B cell (primary cell): ENCODE measurements around the gene HOPX. TPM values are rescaled to one million over a fixed set of nuclear protein-coding genes. Genes with fewer than 3 reads are reported as not detected.

Experiments
- ATAC-seq: fragments of 200-7000 bp; cut with Tn5 transposase; one replicate; pipeline ENCODE4 v1.10.0; 2021; ENCODE audit warnings: low read depth, mild to moderate bottlenecking, moderate number of reproducible peaks, moderate library complexity
- CTCF ChIA-PET: fragments of 350-600 bp; sonication (Branson Sonifier 250); formaldehyde crosslinking; loops from one replicate; lab custom pipeline; 2021; ENCODE audit warnings: antibody characterized with exemption, inconsistent platforms; lab: Charles Lee
- POLR2A ChIA-PET: fragments of 350-600 bp; sonication (Branson Sonifier 250); formaldehyde crosslinking; loops from one replicate; lab custom pipeline; 2021; ENCODE audit warnings: antibody characterized with exemption; lab: Charles Lee
- DNase-seq: peaks from one replicate; pipeline ENCODE4 v3.0.0; 2013
- H2AFZ ChIP-seq: 2 replicates; pipeline ENCODE4 v1.6.1; 2012; ENCODE audit warnings: mild to moderate bottlenecking, low read depth, low read length; ENCODE audit not compliant: insufficient read depth, poor library complexity, severe bottlenecking
- H3K27ac ChIP-seq, 2 donors: 1 replicate in 1 of 2; 2 replicates in 1 of 2; pipeline ENCODE4 v1.5.1; 2012 to 2013; ENCODE audit warnings: low read length in 2 of 2, mild to moderate bottlenecking in 2 of 2, moderate library complexity in 1 of 2
- H3K27me3 ChIP-seq, 4 experiments: fragments of 200-600 bp in 1 of 4; sonication (generic) in 1 of 4; replicated peaks in 1 of 4; 1 replicate in 2 of 4; 2 replicates in 2 of 4; pipeline versions ENCODE4 v1.6.1 to v1.7.0; 2013 to 2016; ENCODE audit warnings: low read length in 3 of 4, mild to moderate bottlenecking in 2 of 4, mixed read lengths in 1 of 4, moderate library complexity in 1 of 4; ENCODE audit not compliant: insufficient read depth in 4 of 4, control insufficient read depth in 3 of 4; ENCODE audit errors: control extremely low read depth in 1 of 4
- H3K36me3 ChIP-seq, 2 experiments: replicated peaks in 1 of 2; 1 replicate in 1 of 2; 2 replicates in 1 of 2; pipeline versions ENCODE4 v1.6.1 to v1.7.1; 2013; ENCODE audit warnings: low read length in 1 of 2; ENCODE audit not compliant: insufficient read depth in 2 of 2, control insufficient read depth in 1 of 2; ENCODE audit errors: control extremely low read depth in 1 of 2, extremely low read depth in 1 of 2
- H3K4me1 ChIP-seq, 2 donors: fragments of 200-600 bp in 1 of 2; sonication (generic) in 1 of 2; 1 replicate in 1 of 2; 2 replicates in 1 of 2; pipeline versions ENCODE4 v1.5.1 to v1.6.1; 2013 to 2017; ENCODE audit warnings: low read length in 2 of 2; ENCODE audit not compliant: control insufficient read depth in 2 of 2, insufficient read depth in 2 of 2
- H3K4me2 ChIP-seq: replicated peaks from 2 replicates; pipeline ENCODE3; 2012; ENCODE audit warnings: mild to moderate bottlenecking, low read depth, low read length; ENCODE audit not compliant: poor library complexity, severe bottlenecking
- H3K4me3 ChIP-seq, 5 experiments: fragments of 200-600 bp in 1 of 5; sonication (generic) in 1 of 5; 1 replicate in 3 of 5; 2 replicates in 2 of 5; pipeline versions ENCODE4 v1.5.1 to v1.7.0; 2011 to 2016; ENCODE audit warnings: low read length in 4 of 5, mild to moderate bottlenecking in 4 of 5, low read depth in 2 of 5, control low read depth in 1 of 5, moderate library complexity in 1 of 5; ENCODE audit not compliant: insufficient read depth in 1 of 5; ENCODE audit errors: control extremely low read depth in 1 of 5, extremely low read depth in 1 of 5
- H3K79me2 ChIP-seq: fragments of 200-600 bp; sonication (generic); one replicate; pipeline ENCODE4 v1.6.0; 2016; ENCODE audit warnings: low read length; ENCODE audit not compliant: control insufficient read depth, insufficient read depth
- H3K9ac ChIP-seq: fragments of 200-600 bp; sonication (generic); 2 replicates; pipeline ENCODE4 v1.6.1; 2017; ENCODE audit warnings: mild to moderate bottlenecking, low read length, moderate library complexity
- H3K9me3 ChIP-seq, 3 donors: one replicate each; pipeline versions ENCODE4 v1.6.1 to v1.7.1; 2013; ENCODE audit warnings: low read length in 2 of 3; ENCODE audit not compliant: control insufficient read depth in 2 of 3, insufficient read depth in 1 of 3; ENCODE audit errors: control extremely low read depth in 1 of 3
- H4K20me1 ChIP-seq: 2 replicates; pipeline ENCODE4 v1.6.0; 2012; ENCODE audit warnings: mild to moderate bottlenecking, low read length; ENCODE audit not compliant: insufficient read depth, control insufficient read depth, poor library complexity, severe bottlenecking
- H3K27ac Mint-ChIP-seq: one replicate; pipeline ENCODE4 v1.8.0; 2021; ENCODE audit warnings: mixed read lengths
- H3K27me3 Mint-ChIP-seq: one replicate; pipeline ENCODE4 v1.8.0; 2021; ENCODE audit warnings: mixed read lengths
- H3K4me1 Mint-ChIP-seq: one replicate; pipeline ENCODE4 v1.8.0; 2021; ENCODE audit warnings: mixed read lengths
- H3K4me3 Mint-ChIP-seq: one replicate; pipeline ENCODE4 v1.8.0; 2021; ENCODE audit warnings: mixed read lengths
- H3K9me3 Mint-ChIP-seq: one replicate; pipeline ENCODE4 v1.8.0; 2022; ENCODE audit warnings: mixed read lengths; ENCODE audit not compliant: insufficient read depth
- EZH2 ChIP-seq: IDR thresholded peaks from 2 replicates; pipeline ENCODE4 v1.6.1; 2012; ENCODE audit warnings: borderline replicate concordance, low read depth, mild to moderate bottlenecking, moderate library complexity, low read length; ENCODE audit not compliant: insufficient read depth, poor library complexity, severe bottlenecking
- WGBS: methylation state at CpG from one replicate; pipeline ENCODE4 v1.1.5; 2013; ENCODE audit warnings: missing lambda C conversion rate; ENCODE audit not compliant: insufficient coverage; 5-methylcytosine and 5-hydroxymethylcytosine counted together
- intact Hi-C: fragments of 100-400 bp; cut with micrococcal nuclease; formaldehyde crosslinking; loops from one replicate; pipeline ENCODE4 v1.10.0; 2022
- polyA plus RNA-seq: library from polyadenylated mRNA; depleted of rRNA; stranded (reverse); fragments of >200 nt; gene quantifications from 2 replicates; pipeline ENCODE4 v1.2.3, GENCODE V29; 2012
- total RNA-seq, 2 donors: library from RNA; stranded (reverse); fragments of 120-200 nt in 1 of 2; gene quantifications; 1 replicate in 1 of 2; 2 replicates in 1 of 2; pipeline versions ENCODE4 v1.2.3 to v1.2.4, GENCODE V29; 2013 to 2022
- TF ChIP-seq, protein P1 (sequence below): fragments of 200-600 bp; IDR thresholded peaks from one replicate; pipeline ENCODE4 v1.8.0; 2022; ENCODE audit warnings: antibody characterized with exemption, mild to moderate bottlenecking

The HOPX gene
- total and polyA plus RNA-seq, 2 donors (not counting 1 experiment from before 2014, with no cell fraction given) = 7.4 to 29.2 TPM

DNA sequence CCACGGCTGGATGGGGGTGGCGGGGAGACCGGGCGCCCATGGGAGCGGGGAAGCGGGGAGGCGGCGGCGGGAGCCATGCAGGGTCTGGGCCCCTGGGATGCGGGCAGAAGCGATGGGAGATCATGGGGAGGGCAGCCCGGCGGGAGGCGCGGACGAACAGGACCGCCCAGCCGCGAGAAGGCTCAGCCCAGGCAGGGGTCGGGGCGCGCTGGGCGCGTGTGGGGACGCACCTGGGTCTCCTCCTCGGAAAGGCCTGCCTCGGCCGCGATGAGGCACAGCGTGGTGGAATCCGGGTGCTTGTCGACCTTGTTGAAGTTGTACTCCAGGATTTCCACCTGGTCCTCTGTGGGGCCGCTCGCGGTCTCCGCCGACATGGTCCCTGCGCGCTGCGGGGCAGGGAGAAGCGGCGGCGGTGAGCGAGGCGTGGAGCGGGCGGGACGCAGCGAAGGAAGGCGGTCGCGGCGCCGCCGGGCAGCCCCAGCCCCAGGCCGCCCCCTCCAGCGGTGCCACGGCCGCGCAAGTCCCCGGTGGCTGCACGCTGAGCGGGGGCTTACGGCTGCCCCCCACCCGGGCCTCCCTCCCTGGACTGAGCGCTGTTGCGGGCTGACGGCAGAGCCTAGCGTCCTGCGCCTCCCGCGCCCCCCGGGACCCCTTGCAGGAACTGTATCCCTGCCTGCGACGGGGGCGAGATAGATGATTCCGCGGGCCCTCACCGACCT, 25.3 kb downstream of the HOPX start:
- Histone ChIP-seq H3K4me2 (peak overlapping the region; percentile 92), H3K9me3 (no peaks in the 10 kb centered on the region), H3K4me3 (peak overlapping the region; percentile 26 to 72 (median 63)), H4K20me1 (no peaks in the 10 kb centered on the region), H3K27me3 (peaks cover 0 to 20% (median 2%) of the 10 kb centered on the region in 4 experiments), H2AFZ (peak overlapping the region; percentile 79), H3K79me2 (no peaks in the 10 kb centered on the region), H3K4me1 (peaks cover 39 to 47% of the 10 kb centered on the region in 2 donors), H3K9ac (peak overlapping the region; percentile 72), H3K27ac (no peak overlapping the region), H3K36me3 (no peaks in the 10 kb centered on the region)
- DNase-seq (peak; percentile 56), ATAC-seq (peak; percentile 48)
- TF ChIP-seq, protein P1, sequence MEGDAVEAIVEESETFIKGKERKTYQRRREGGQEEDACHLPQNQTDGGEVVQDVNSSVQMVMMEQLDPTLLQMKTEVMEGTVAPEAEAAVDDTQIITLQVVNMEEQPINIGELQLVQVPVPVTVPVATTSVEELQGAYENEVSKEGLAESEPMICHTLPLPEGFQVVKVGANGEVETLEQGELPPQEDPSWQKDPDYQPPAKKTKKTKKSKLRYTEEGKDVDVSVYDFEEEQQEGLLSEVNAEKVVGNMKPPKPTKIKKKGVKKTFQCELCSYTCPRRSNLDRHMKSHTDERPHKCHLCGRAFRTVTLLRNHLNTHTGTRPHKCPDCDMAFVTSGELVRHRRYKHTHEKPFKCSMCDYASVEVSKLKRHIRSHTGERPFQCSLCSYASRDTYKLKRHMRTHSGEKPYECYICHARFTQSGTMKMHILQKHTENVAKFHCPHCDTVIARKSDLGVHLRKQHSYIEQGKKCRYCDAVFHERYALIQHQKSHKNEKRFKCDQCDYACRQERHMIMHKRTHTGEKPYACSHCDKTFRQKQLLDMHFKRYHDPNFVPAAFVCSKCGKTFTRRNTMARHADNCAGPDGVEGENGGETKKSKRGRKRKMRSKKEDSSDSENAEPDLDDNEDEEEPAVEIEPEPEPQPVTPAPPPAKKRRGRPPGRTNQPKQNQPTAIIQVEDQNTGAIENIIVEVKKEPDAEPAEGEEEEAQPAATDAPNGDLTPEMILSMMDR = no peak
- no peak for TF ChIP-seq EZH2
- ChIA-PET POLR2A (no interaction called here), CTCF (no interaction called here)
- Mint-ChIP-seq H3K4me1 (peaks cover 57% of the 10 kb centered on the region), H3K27me3 (peaks cover 7% of the 10 kb centered on the region), H3K4me3 (peak overlapping the region; percentile 96), H3K27ac (peak overlapping the region; percentile 37), H3K9me3 (no peaks in the 10 kb centered on the region)
- intact Hi-C loops = loop anchor here (2.0 to 5.0 kb wide), 3 partner anchors 107 to 233 kb away; no protein-coding TSS in a partner anchor
- under 1% methylated on average over 69 of the region's 79 CpGs for WGBS

DNA sequence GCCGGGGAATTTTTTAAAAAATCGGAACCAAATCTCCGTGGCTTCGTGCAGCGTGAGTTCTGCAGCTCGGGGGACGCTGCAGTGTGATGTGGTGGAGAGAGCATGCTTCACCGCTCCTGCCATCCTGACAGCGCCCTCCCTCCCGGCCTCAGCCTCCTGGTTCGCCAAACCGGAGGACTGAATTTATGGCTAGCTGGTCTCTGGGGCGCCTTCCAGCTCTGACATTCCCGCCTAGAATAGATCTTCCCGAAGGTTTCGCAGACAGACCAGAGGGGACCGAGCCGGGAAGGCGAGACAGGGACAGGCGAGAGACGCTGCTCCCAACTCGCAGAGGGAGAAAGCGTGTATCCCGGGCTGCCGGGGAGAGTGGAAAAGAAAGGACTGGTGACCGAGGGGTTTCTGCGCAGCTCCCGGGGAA, 25.9 kb downstream of the HOPX start:
- Histone ChIP-seq H3K27me3 (peaks cover 0 to 20% (median 2%) of the 10 kb centered on the region in 4 experiments), H3K27ac (no peak overlapping the region), H3K36me3 (no peaks in the 10 kb centered on the region), H4K20me1 (no peaks in the 10 kb centered on the region), H3K4me3 (peak overlapping the region in 4 of 5 experiments; percentile 59 to 72 (median 68)), H3K4me1 (peaks cover 45 to 52% of the 10 kb centered on the region in 2 donors), H2AFZ (peak overlapping the region; percentile 79), H3K9me3 (no peaks in the 10 kb centered on the region), H3K4me2 (peak overlapping the region; percentile 92), H3K9ac (peak overlapping the region; percentile 72), H3K79me2 (no peaks in the 10 kb centered on the region)
- ATAC-seq = peak; percentile 29
- H3K27ac Mint-ChIP-seq = peak overlapping the region; percentile 73
- intact Hi-C loops = loop anchor here (5.0 kb wide), 2 partner anchors 147 to 233 kb away; no protein-coding TSS in a partner anchor
- H3K4me1 Mint-ChIP-seq = peaks cover 63% of the 10 kb centered on the region
- TF ChIP-seq EZH2 = no peak
- TF ChIP-seq, protein P1 = no peak
- CTCF ChIA-PET = interaction anchor here (1.3 kb wide), 1 partner anchor 16 kb away, joined by 3 read pairs; no protein-coding TSS in a partner anchor
- peak; percentile 61 for DNase-seq
- H3K9me3 Mint-ChIP-seq = no peaks in the 10 kb centered on the region
- WGBS = under 1% methylated on average over 28 of the region's 28 CpGs
- H3K4me3 Mint-ChIP-seq = peak overlapping the region; percentile 96
- POLR2A ChIA-PET = no interaction called here
- H3K27me3 Mint-ChIP-seq = peaks cover 7% of the 10 kb centered on the region
